H1 (cell line): ENCODE data around the gene VMP1. TPM values are rescaled to one million over a fixed set of nuclear protein-coding genes. Genes with fewer than 3 reads are reported as not detected.
A peak's percentile ranks its signal among the peaks of the same experiment; 100 is the strongest.

Experiments used
- CHD2 ChIP-seq: IDR thresholded peaks from 2 replicates; pipeline ENCODE4 v1.6.1; 2012; ENCODE audit warnings: low read length, improper control_type of control experiment
- CTCF ChIP-seq, 3 experiments: IDR thresholded peaks; 1 replicate in 2 of 3; 2 replicates in 1 of 3; pipeline versions ENCODE4 v1.5.1 to v1.6.1; 2011; ENCODE audit warnings: low read length in 3 of 3, mild to moderate bottlenecking in 3 of 3, inconsistent platforms in 2 of 3, low read depth in 1 of 3, moderate library complexity in 1 of 3; ENCODE audit not compliant: insufficient read depth in 1 of 3; ENCODE audit errors: control extremely low read depth in 1 of 3
- RAD21 ChIP-seq, 2 experiments: IDR thresholded peaks in 1 of 2; conservative IDR thresholded peaks in 1 of 2; 2 replicates each; pipeline ENCODE4 v1.6.1; 2011; ENCODE audit warnings: low read depth in 2 of 2, low read length in 2 of 2, improper control_type of control experiment in 1 of 2, inconsistent platforms in 1 of 2, mild to moderate bottlenecking in 1 of 2, moderate library complexity in 1 of 2
- polyA plus RNA-seq, 7 experiments: library from polyadenylated mRNA; depleted of rRNA in 3 of 7; stranded (reverse) in 5 of 7; unstranded in 2 of 7; fragments of >200 nt in 5 of 7; fragments of 200-250 nt in 2 of 7; gene quantifications; 1 replicate in 5 of 7; 2 replicates in 1 of 7; 4 replicates in 1 of 7; pipeline versions ENCODE4 v1.2.1 to v1.2.3, GENCODE V29; 2011 to 2013; ENCODE audit warnings: missing spikeins in 2 of 7, mixed read lengths in 2 of 7
- total RNA-seq: library from RNA; stranded (reverse); fragmentation: NEBNext Ultra II Directional; extraction: Animal tissue kit (Norgen Biotek cat#: 25700); gene quantifications from 2 replicates; pipeline ENCODE4 v1.2.1, GENCODE V29; 2021

VMP1 gene
- total and polyA plus RNA-seq, 2 of the 8 experiments (the other 6 are each of a cell fraction or from before 2014, with no cell fraction given): 45.0 to 92.7 TPM

DNA sequence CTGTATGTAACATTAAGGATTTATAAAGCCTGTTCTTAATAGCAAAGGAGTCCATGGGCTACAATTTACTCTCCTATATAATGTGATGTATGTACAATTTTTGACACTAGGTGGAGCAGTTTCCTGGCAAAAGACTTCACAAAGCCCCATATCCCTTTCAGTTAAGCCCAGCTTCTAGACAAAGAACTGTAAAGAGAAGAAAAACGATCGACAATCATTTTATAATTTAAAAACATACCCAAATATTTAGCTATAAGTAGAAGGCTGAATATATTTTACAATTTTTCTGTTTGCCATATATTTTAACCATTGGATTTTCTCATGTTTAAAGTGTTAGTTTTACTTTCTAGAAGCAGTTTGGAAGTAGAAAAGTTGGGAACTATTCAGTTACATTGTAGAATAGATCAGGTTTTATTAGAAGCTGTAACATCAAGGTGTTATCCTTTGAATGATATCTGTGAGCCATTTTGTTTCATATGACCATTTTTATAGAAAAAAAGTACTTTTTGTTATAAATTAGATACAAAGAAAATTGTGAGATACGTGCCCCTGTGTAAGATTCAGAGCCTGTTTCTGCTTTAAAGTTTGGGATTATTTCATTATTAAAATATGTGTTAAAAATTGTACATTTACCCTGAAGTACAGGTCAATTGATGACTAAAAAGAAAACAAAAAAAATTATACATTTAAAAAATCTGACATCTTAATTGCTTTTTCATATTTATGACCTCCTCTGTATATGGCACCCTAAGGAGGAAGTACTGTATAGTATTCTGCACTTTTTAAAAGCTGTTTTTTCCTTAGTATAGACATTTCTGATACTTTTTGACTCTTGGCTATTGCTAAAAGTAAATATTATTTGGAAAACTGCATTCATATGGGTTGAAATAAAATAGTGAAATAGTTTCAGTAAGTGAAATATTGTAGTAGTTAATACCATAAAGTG lies 46.3 kb downstream of the VMP1 start (continued):
- TF ChIP-seq CTCF (IDR thresholded peaks at IDR 0.05; ENCODE audit: control extremely low read depth in 1 of 3, insufficient read depth in 1 of 3, low read depth in 1 of 3, low read length in 3 of 3) (peak in 2 of 3 experiments; percentile 54 to 59; a peak in 2 of 4 replicates), RAD21 (IDR thresholded peaks at IDR 0.05 in 1 of 2, conservative IDR thresholded peaks at IDR 0.05 in 1 of 2; ENCODE audit: low read depth in 2 of 2, low read length in 2 of 2) (peak; percentile 88), CHD2 (no peak)
